ENCODE data around the gene TMEM117.

GRCh38 chr12:44227616-44228015 is 391.7 kb downstream of the TMEM117 start:
- no peak for TF ChIP-seq CTCF (IDR thresholded peaks at IDR 0.05; ENCODE audit: extremely low read depth in 1 of 2, insufficient read depth in 1 of 2, low read depth in 1 of 2, low read length in 2 of 2)
- TF ChIP-seq POLR2A (IDR thresholded peaks at IDR 0.05; ENCODE audit: low read depth, low read length): no peak
- TF ChIP-seq POLR2AphosphoS5 (IDR thresholded peaks at IDR 0.05; ENCODE audit: insufficient read depth, low read depth, low read length): no peak
- TF ChIP-seq MYC (IDR thresholded peaks at IDR 0.05; ENCODE audit: low read depth, low read length): no peak

Data from endothelial cell of umbilical vein (primary cell).